Measurements from ENCODE around the gene ZNF346.

Gene ZNF346

DNA sequence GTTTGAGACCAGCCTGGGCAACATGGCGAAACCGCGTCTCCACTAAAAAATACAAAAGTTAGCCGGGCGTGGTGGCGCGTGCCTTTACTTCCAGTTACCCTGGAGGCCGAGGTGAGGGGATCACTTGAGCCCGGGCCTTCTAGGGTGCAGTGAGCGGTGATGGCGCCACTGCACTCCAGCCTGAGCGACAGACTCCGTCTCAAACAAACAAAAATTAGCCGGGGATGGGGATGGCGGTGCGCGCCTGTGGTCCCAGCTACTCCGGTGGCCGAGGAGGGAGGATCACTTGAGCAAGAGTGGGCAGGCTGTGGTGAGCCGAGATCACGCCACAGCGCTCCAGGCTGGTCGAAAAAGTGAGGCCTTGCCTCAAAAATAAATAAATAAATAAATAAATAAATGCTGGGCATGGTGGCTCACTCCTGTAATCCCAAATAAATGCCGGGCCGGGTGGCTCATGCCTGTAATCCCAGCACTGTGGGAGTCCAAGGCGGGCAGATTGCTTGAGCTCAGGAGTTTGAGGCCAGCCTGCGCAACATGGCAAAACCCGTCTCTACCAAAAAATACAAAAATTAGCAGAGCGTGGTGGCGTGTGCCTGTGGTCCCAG is 95.0 kb downstream of the ZNF346 start:
- no peak for DNase-seq (ENCODE audit: low read depth)

DNA sequence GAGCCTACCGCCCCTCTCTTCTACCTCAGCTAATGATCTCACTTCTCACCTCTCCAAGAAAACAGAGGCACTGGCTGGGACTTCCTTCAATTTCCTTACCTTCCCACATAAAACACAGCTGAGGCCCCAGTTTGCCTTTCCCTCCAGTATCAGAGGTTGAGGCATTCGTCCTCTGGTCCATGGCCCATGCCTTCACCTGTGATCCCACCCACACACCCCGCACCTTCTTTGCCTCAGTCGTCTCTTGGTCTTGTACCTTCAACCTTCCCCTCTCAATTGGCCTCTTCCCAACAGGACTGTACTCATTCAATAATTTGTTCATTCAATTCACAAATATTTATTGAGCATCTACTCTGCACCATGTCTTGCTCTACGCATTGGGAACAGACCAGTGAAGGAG is 100.1 kb downstream of the ZNF346 start:
- DNase-seq (ENCODE audit: low read depth): no peak

- no peak for DNase-seq (ENCODE audit: low read depth)
These were observed 101.4 kb downstream of the ZNF346 start for GRCh38 chr5:177123789-177124485.

DNA sequence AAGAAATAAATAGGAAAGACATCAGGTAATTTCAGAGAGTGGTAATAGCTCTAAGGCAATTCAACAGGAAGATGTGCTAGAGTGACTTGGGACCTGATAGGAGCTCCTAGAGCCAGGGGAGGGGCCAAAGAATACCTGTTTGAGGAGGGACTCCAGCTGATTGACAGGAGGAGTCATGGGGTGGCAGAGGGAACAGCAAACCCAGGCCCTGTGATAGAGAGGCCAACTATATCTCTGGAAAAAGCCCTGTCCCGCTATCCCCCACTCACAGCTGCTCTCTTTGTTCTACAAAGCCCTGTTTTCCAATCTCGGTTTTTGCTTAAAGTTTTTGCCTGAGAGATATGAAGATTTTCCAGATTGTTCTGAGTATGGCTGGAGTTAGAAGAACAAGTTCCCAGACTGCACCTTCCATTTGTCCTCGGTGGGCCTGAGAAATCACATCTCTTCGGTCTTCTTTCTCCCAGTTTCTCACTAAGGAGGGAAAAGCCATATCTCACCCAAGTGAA is 102.0 kb downstream of the ZNF346 start:
- no peak for DNase-seq (ENCODE audit: low read depth)

DNA sequence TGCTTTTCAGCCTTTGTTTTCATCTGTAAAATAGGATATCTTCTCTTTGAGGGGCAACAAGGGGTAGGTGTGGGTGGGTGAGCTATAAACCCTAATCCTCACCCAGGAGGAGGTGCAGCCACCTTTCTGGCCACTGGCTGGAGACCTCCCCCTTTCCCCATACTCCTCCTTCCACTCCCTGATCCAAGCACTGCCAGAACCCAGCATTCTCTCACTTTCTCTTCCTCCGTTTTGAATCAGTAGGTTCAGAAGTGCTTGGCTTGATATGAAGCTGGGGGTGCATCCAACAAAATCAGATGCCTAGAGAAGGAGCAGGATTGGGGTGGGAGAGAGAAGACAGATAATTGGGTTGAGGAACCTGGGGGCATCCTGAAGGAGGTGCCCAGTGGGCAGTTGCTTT is 104.3 kb downstream of the ZNF346 start:
- no peak for DNase-seq (ENCODE audit: low read depth)

- no peak for DNase-seq (ENCODE audit: low read depth)
These were observed 106.1 kb downstream of the ZNF346 start for GRCh38 chr5:177128551-177128981.

DNA sequence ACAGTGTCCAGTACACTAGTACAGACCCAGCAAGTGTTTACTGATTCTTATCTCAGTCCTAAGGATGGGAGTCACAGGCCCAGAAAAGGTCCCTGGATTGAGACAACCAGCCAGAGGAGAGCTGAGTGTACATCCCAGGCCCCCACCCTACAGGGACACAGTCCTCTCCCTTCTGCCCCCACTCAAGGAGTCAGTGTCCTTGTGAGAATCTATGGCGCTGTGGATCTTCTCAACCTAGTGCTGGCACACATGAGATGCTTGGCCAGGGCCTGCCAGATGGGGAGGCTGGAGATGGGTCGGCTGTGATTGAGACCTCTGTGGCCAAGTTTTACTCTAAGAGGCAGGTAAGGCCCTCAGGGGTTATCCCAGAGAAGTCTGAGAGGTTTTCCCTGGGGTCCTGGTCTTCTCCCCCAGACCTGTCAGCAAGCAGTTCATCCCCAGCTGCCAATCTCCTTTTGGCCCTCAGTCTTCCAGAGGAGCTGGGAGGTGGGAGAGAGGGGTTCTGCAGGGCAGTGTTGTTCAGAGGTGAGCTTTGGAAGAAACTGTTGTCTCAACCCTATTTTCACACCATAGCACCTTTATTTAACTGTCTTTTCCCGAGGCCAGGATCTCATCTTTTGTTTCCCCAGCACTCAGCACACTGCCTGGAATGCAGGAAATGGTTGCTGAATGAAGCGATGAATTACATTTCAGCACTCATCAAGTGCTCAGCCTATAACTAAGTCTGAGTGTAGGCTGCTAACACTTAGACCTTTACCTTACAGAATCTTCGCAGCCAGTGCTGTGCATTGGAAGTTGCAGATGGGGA is 107.9 kb downstream of the ZNF346 start:
- DNase-seq (ENCODE audit: low read depth): no peak

Data from stimulated activated CD8-positive, alpha-beta memory T cell treated with anti-CD3 and anti-CD28 coated beads, Interleukin-7, amount 100 ng/mL, for 24 hours (primary cell).